GM18907 (cell line): ENCODE measurements around the gene SLC12A5.
"Not testable (repeated sequence)": the region's sequence is repeated elsewhere in the genome, so short reads cannot be mapped to it uniquely, and the experiment has no call there.

Experiments used
- ATAC-seq: cut with Tn5 transposase; IDR thresholded peaks from one replicate; pipeline ENCODE4 v1.9.1; 2021; ENCODE audit warnings: mild to moderate bottlenecking, moderate library complexity; ENCODE audit not compliant: unreplicated experiment

SLC12A5 gene

DNA sequence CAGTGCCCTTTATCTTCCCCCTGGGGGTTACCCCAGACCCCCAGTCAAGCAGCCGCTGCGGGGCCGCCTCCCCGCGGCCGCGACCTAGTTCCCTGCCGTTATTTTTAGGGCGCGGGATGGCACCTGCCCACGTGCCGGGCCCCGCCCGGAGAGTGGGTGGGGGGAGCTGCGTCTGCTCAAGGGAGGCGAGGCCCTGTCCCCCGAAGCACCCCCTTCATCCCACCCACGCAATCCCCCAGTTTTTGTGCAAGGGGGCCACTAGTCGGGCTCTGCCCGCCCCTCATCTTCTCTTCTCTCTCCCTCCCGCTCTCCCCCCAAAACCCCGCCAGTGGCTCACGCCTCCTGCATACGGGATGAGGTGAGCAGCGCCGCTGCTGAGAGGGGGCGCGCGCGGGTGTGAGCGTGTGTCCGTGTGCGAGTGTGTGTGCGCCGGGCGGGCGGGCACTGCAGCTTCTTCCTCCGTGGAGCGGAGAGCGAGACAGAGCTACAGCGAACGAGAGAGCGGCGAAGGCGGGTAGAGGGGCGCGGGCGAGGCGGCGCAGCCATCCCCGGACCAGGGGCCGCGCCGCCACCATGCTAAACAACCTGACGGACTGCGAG, at the start of gene SLC12A5:
Gene SLC12A5 (plus strand): TSS at position 444 of the 600 bp plus-strand sequence. CDS start 130 bp downstream, at position 574.
- no peak for ATAC-seq

- ATAC-seq = no peak
Measured at GRCh38 chr20:45981261-45981660, 47.8 kb upstream of the SLC12A5 start.

DNA sequence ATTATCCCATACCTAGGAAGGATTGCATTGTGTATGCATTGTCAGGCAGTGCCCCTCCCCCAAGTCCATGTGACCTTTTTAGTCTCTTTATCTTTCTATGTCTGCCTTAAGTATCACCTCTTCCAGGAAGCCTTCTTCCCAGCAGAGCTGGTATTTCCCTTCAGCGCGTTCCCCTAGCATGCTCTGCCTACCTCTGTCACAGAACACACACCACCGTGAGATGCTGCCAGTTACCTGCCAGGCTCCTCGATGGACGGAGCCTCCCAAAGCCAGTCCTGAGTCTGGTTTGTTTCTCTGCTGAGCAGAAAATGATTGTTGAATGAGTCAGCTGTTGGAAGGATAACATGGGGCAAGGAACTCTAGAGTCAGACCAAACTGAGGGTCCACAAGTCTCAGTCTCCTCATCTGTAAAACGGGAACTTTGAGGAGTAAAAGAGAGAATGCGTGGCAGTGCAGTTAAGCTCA, 45.7 kb upstream of the SLC12A5 start:
- no peak for ATAC-seq

- no peak for ATAC-seq
Measured at GRCh38 chr20:45985573-45985972, 43.4 kb upstream of the SLC12A5 start.

GRCh38 chr20:45987108-45987780, 41.8 kb upstream of the SLC12A5 start:
- ATAC-seq = no peak

DNA sequence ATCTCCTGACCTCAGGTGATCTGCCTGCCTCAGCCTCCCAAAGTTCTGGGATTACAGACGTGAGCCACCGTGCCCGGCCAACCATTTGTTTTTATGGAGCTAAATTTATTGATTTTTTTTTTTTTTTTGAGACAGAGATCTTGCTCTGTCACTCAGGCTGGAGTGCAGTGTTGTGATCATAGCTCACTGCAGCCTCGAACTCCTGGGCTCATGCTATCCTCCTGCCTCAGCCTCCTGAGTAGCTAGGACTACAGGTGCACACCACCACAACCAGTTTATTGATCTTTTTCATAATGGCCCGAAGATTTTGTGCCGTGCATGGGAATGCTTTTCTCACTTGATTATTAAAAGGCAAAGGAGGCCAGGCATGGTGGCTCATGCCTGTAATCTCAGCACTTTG, 40.2 kb upstream of the SLC12A5 start:
- not testable (repeated sequence) for ATAC-seq

GRCh38 chr20:45991616-45992015, 37.4 kb upstream of the SLC12A5 start:
- no peak for ATAC-seq

DNA sequence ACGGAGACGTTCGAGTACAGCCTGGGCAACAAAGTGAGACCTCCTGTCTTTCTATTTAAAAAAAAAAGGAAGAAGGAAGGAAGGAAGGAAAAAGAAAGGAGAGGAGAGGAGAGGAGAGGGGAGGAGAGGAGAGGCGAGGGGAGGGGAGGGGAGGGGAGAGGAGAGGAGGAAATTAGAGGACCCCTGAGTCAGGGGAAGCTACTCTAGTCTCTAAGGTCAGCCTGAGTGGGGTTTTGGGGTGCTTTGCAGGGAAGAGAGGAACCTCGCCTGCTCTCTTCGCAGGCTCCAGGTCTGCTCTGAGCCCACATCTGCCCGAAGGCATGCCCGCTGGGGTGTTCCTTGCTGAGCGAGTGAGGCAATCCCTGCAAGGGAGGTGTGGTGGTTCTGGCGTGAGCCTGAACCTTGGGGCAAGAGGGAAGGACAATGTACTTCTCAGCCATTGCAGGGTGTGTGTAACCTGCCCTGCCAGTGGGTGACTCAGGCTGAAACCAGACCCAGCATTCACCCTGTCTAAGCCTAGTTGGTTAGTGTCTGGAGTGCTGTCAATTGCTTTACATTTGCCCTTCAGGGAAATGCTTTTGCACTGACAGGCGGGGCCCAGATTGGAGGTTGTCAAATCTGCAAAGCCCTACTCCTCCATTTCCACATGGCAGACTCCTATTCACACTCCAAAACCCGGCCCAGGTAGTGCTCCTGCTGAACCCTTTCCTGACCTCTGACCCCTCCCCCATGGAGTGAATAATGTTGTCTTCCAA, 35.6 kb upstream of the SLC12A5 start:
- no peak for ATAC-seq

DNA sequence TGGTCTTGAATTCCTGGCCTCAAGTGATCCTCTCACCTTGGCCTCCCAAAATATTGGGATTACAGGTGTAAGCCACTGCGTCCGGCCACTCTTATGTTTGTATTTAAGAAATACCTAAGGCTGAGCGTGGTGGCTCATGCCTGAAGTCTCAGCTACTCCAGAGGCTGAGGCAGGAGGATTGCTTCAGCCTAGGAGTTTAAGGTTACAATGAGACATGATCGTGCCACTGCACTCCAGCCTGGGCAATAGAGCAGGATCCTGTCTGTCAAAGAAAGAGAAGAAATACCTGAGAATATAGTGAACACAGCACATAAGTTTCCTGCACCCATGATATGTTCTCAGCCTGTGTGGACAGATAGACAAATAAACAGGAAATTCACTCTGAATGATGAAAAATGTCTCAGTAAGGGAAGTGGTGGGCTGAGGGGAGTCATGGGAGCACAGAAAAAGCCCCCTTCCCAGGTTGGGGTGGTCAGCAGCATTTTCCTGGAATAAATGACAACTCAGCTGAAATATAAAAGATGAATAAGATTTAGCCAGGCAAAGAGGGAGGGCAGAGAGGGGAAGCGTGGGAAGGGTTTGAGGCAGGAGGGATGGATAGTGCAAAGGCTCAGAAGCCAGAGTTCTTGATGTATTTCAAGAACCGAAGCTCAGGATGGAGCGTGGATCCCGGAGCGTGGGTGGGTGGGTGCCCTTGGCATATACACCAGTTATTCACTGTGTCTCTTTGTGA, 34.1 kb upstream of the SLC12A5 start:
- ATAC-seq = no peak

DNA sequence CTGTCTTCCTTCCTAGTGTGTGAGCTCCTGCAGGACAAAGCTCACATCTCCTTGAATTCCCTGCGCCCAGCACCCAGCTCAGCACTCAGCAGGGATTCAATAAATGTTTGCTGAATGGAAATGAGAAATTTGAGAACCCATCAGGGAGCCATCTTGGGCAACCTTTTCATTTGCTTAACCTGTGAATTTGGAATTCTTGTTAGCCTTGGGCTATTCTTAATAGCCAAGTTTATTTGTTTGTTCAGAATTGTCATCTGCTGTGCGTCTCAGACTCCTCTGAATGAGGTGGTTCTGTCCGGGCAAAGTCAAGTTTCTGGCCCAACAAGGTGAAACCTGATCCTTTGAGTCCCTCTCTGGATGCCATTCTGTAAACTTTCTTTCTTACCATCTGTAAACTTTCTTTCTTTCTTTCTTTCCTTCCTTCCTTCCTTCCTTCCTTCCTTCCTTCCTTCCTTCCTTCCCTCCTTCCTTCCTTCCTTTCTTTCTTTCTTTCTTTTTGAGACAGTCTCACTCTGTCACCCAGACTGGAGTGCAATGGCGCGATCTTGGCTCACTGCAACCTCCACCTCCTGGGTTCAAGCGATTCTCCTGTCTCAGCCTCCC, 33.4 kb upstream of the SLC12A5 start:
- not testable (repeated sequence) for ATAC-seq

- no peak for ATAC-seq
Measured at GRCh38 chr20:45997187-45997586, 31.8 kb upstream of the SLC12A5 start.

DNA sequence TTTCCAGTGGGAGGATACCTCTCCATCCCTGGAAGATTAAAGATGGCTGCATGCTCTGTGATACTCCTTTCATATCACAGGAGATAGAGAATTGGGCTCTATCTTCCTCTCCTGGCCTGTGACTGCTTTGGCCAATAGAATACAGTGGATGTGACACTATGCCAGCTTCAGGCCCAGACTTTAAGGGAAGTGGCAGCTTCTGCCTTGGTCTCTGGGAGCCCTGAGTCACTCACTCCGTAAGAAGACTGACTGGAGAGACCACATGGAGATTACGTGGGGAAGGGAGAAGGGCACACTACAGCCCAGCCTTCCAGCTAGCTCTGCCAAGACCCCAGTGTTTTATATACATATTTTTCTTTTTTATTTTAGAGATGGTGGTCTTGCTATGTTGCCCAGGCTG, 30.7 kb upstream of the SLC12A5 start:
- ATAC-seq = no peak

- no peak for ATAC-seq
Measured at GRCh38 chr20:45998761-45999160, 30.3 kb upstream of the SLC12A5 start.

- ATAC-seq = no peak
Measured at GRCh38 chr20:45999557-46000261, 29.3 kb upstream of the SLC12A5 start.

DNA sequence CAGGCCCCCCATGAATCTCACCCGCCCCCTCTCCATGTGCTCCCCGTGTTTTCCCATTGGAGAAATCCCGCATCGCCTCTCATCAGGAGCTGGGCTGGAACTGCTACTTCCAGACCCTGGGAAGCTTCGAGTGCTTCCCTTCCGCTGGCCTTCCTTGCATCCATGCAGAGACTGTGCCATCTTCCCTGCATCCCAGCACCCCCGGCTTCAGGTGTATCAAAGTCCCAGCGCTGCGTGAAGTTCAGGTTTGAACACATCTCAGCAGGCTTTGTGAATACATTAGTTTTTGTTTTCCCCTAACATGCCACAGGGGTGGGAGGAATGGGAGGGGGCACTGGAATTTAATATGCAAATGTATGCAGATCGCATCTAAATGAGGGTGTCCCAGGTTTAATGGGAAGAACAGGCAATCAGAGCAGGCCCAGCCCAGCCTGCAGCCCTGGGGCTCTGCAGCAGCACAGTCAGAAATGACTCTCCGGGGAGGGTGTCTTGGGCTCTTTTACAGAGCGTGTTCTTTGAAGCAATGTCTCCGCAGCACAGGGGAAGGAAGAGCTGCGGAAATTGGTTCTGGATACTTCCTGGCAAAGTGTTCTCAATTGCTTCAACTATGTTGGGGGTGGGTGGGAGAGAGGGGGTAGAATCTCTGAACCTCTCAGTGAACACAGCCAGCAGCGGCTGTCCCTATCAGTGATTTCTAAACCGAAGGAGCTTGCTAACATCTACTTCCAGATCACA, 28.6 kb upstream of the SLC12A5 start:
- ATAC-seq = no peak

DNA sequence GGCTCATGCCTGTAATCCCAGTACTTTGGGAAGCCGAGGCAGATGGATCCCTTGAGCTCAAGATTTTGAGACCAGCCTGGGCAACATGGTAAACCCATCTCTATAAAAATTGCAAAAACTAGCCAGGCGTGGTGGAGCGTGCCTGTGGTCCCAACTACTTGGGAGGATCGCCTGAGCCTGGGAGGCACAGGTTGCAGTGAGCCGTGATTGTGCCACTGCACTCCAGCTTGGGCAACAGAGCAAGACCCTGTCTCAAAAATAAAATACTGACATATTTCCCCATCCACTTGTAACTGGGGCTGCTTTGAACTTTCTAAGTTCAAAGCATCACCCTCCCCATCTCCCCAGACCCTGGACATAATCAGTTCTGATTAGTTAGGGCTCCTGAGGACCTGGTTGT, 27.5 kb upstream of the SLC12A5 start:
- ATAC-seq = no peak

DNA sequence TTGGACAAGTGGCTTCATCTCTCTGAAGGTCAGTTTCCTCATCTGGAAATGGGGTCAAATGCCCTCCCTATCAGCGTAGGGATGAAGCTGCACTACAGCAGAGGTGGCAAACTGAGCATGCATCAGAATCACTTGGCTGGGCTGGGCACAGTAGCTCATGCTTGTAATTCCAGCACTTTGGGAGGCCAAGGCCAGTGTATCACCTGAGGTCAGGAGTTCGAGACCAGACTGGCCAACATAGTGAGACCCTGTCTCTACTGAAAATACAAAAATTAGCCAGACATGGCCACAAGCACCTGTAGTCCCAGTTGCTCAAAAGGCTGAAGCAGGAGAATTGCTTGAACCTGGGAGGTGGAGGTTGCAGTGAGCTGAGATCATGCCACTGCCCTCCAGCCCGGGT, 27.0 kb upstream of the SLC12A5 start:
- ATAC-seq = no peak

DNA sequence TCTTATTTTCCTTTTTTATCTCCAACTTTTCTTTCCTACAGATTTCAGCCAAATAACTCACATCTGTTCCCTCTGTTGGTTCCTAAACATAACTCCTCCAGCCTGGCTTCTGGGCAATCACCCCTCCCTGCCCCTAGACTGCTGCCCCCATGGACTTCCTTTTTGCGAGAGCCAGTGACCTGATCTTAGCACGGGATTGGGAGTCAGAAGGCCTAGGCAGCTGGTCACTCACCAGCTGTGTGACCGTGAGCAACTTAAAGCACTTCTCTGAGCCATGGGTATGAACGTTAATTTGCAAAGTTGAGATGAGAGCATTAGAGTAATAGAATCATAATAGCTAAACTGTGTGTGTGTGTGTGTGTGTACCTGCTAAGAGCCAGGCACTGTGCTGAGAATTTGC, 24.8 kb upstream of the SLC12A5 start:
- ATAC-seq = no peak

- peak; percentile 52 for ATAC-seq
Measured at GRCh38 chr20:46004889-46005473, 24.0 kb upstream of the SLC12A5 start.
